ENCODE results near the gene CACNA2D3.

DNA sequence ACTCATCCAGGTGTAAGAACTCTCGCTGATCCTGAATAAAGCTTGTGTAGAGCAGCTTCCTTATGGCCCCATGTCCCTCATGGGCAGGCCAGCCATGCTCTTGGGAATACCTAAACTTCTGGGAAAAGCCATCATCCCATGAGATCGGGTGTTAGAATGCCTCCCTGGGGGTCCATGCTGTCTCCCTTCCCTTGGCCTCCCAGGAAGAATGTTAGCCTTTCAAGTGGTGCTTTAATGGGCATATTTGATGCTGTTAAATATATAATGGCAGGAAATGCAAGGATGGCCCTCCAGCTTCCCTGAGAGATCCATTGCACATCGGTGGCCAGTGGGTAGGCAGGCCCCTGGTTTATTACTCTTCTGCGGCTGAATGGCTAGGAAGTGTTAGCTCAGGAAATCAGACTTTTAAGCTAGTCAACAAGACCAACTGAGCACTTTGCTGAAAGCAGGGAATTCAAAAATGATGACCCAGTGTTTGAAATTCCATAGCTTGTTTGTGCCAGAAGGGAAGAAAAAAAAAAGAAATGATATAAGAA is 866.0 kb downstream of the CACNA2D3 start:
- TF ChIP-seq POLR2A (IDR thresholded peaks at IDR 0.05): no peak
- TF ChIP-seq POLR2AphosphoS5 (IDR thresholded peaks at IDR 0.05): no peak
